HL-60/S4 (cell line): ENCODE results near the gene CTNNBL1.

Experiments used
- in situ Hi-C: fragments of 300-500 bp; cut with MboI; formaldehyde crosslinking; loops from 2 replicates; pipeline ENCODE4 v1.14.3; 2022; ENCODE audit warnings: low sequenced_read_pairs

Gene CTNNBL1

GRCh38 chr20:37775200-37775599 is 81.4 kb downstream of the CTNNBL1 start:
- in situ Hi-C loops: no loop called here

GRCh38 chr20:37776049-37776448 is 82.2 kb downstream of the CTNNBL1 start:
- in situ Hi-C loops: no loop called here

GRCh38 chr20:37776526-37776925 is 82.7 kb downstream of the CTNNBL1 start:
- in situ Hi-C loops: no loop called here

- in situ Hi-C loops: no loop called here
These were observed 83.5 kb downstream of the CTNNBL1 start for GRCh38 chr20:37777012-37777950.

GRCh38 chr20:37777988-37778659 is 84.3 kb downstream of the CTNNBL1 start:
- in situ Hi-C loops: no loop called here

- in situ Hi-C loops: no loop called here
These were observed 87.8 kb downstream of the CTNNBL1 start for GRCh38 chr20:37781626-37782025.

GRCh38 chr20:37786043-37786442 is 92.2 kb downstream of the CTNNBL1 start:
- in situ Hi-C loops: no loop called here

- in situ Hi-C loops: no loop called here
These were observed 95.6 kb downstream of the CTNNBL1 start for GRCh38 chr20:37789408-37789807.

- in situ Hi-C loops: no loop called here
These were observed 97.1 kb downstream of the CTNNBL1 start for GRCh38 chr20:37790900-37791299.

- in situ Hi-C loops: no loop called here
These were observed 102.3 kb downstream of the CTNNBL1 start for GRCh38 chr20:37796121-37796520.

- in situ Hi-C loops: no loop called here
These were observed 102.9 kb downstream of the CTNNBL1 start for GRCh38 chr20:37796733-37797132.

GRCh38 chr20:37797669-37798175 is 103.9 kb downstream of the CTNNBL1 start:
- in situ Hi-C loops: no loop called here

- in situ Hi-C loops: no loop called here
These were observed 104.5 kb downstream of the CTNNBL1 start for GRCh38 chr20:37798312-37798711.

GRCh38 chr20:37800618-37801017 is 106.8 kb downstream of the CTNNBL1 start:
- in situ Hi-C loops: no loop called here

GRCh38 chr20:37801921-37802320 is 108.1 kb downstream of the CTNNBL1 start:
- in situ Hi-C loops: no loop called here

GRCh38 chr20:37803438-37804307 is 109.8 kb downstream of the CTNNBL1 start:
- in situ Hi-C loops: no loop called here

GRCh38 chr20:37804584-37805566 is 111.0 kb downstream of the CTNNBL1 start:
- in situ Hi-C loops: no loop called here

- in situ Hi-C loops: no loop called here
These were observed 113.8 kb downstream of the CTNNBL1 start for GRCh38 chr20:37807471-37808232.
